NCI-H2107 (cell line): Measurements from ENCODE around the gene ZNF620.
"Not testable (repeated sequence)": the region's sequence is repeated elsewhere in the genome, so short reads cannot be mapped to it uniquely, and the experiment has no call there.

Experiments used
- DNase-seq: peaks from one replicate; lab custom pipeline; 2025; lab: John Stamatoyannopoulos, UW

Gene ZNF620

GRCh38 chr3:40502034-40502433 is 3.8 kb upstream of the ZNF620 start:
- no peak for DNase-seq

GRCh38 chr3:40504636-40505430 is 1.0 kb upstream of the ZNF620 start:
- no peak for DNase-seq

GRCh38 chr3:40511031-40511718 is 5.3 kb downstream of the ZNF620 start:
- DNase-seq: no peak

DNA sequence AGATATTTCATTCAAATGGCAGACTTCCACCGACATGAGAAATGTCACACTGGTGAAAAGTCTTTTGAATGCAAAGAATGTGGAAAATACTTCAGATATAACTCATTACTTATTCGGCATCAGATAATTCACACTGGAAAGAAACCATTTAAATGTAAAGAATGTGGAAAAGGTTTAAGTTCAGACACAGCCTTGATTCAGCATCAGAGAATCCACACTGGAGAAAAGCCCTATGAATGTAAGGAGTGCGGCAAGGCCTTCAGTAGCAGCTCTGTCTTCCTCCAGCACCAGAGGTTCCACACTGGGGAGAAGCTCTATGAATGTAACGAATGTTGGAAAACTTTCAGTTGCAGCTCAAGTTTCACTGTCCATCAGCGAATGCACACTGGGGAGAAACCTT is 10.4 kb downstream of the ZNF620 start:
- DNase-seq: no peak

- no peak for DNase-seq
Observed at GRCh38 chr3:40518067-40518466, 12.2 kb downstream of the ZNF620 start.

GRCh38 chr3:40518848-40519247 is 13.0 kb downstream of the ZNF620 start:
- DNase-seq: no peak

- no peak for DNase-seq
Observed at GRCh38 chr3:40521254-40521653, 15.4 kb downstream of the ZNF620 start.

- DNase-seq: no peak
Observed at GRCh38 chr3:40523781-40524180, 17.9 kb downstream of the ZNF620 start.

GRCh38 chr3:40524222-40524567 is 18.4 kb downstream of the ZNF620 start:
- no peak for DNase-seq

DNA sequence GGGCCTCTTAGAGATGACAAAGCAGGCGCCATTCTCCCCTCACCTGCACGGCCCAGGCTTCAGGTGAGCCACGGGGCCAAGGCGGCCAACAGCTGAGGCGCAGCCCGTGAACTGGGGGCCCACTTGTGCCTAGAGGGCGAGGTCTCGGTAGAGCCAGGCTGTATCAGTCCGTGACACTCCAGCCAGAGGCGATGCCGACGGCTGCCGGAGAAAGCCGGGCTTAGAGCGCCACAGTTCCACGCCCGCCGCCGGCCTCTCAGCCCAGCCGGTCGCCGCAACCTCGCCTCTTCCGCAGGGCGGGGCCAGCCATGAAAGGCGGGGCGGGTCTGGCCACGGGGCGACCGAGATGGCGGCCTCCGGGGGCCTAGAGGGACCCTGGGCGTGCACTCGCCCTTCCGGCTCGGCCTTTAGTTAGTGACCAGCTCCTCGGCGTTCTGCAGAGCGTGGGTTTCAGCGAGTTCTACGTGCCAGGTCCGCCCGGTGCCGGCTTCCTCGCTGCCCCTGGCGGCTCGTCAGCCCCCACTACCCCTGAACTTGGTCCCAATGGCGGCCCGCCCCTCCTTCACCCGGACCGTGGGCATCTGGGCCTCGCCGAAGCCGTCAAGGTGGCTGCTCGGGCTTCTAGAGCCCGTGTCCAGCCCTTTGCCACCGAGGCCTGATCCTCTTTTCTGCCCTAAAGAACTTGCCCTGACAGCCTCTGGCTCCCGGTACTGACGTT is 18.9 kb downstream of the ZNF620 start, which contains the start of gene ZNF621:
Gene ZNF621 (plus strand): TSS at position 393 of the 718 bp plus-strand sequence. CDS start 881 bp downstream, outside the sequence.
- DNase-seq: peak; percentile 38

GRCh38 chr3:40528426-40528825 is 22.6 kb downstream of the ZNF620 start:
- DNase-seq: no peak

DNA sequence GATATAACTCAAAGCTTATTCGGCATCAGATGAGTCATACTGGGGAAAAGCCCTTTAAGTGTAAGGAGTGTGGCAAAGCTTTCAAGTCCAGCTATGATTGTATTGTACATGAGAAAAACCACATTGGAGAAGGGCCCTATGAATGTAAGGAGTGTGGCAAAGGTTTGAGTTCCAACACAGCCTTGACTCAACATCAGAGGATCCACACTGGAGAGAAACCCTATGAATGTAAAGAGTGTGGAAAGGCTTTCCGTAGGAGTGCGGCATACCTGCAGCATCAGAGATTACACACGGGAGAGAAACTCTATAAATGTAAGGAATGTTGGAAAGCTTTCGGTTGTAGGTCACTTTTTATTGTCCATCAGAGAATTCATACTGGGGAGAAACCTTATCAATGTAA is 26.4 kb downstream of the ZNF620 start:
- DNase-seq: no peak

GRCh38 chr3:40534283-40534682 is 28.4 kb downstream of the ZNF620 start:
- DNase-seq: no peak

- no peak for DNase-seq
Observed at GRCh38 chr3:40546816-40547215, 41.0 kb downstream of the ZNF620 start.

GRCh38 chr3:40550167-40550566 is 44.3 kb downstream of the ZNF620 start:
- DNase-seq: no peak

DNA sequence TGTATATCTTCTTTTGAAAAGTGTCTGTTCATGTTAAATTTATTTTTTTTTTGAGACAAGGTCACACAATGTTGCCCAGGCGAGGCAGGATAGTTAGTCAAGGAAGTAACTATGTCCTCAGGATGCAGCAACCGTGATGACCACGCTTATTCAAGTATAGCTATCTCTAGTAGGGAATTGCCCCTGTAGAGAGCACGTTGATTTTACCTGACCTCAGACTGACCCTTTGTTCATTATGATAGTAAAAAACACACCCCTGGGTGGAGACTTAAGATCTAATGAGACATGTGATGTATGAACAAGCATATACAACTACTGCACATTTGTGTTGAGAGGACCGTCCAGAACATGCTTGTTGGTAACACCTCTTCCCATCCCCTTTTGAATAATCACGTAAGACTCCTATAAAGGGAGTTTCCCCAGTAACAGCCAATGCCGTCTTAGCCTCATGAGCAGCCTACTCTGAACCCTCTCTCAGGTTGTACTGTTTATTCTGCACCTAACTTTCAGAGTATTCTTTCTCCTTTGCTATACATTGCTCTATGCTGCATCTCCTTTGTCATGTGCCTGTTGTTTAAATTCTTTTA is 51.8 kb downstream of the ZNF620 start:
- DNase-seq: no peak

GRCh38 chr3:40562482-40562881 is 56.6 kb downstream of the ZNF620 start:
- not testable (repeated sequence) for DNase-seq

GRCh38 chr3:40565629-40566028 is 59.8 kb downstream of the ZNF620 start:
- DNase-seq: not testable (repeated sequence)

DNA sequence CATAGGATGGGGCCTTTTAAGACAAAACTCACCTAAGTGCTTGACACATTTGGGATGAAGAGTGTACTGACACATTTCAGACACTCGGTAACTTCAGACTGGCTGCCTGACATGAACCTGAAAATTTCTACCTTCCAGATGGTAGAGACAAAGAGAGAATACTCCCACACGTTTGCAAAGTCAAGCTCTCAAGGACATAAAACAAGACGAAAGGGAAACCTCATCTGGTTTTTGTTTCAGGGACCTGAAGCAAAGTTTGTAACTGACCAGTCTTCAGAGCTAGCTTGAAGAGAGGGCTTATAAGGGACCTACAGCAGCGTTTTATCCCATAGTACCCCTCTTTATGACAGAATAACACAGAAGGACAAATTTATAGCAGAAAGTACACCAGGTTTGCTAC is 60.9 kb downstream of the ZNF620 start:
- DNase-seq: no peak
